ENCODE measurements around the gene NUAK2. TPM values are rescaled to one million over a fixed set of nuclear protein-coding genes. Genes with fewer than 3 reads are reported as not detected.
A peak's percentile ranks its signal among the peaks of the same experiment; 100 is the strongest.

The NUAK2 gene
- total RNA-seq, 6 donors from 2014 or later, result 8.5 to 14.7 (median 10.3) TPM

DNA sequence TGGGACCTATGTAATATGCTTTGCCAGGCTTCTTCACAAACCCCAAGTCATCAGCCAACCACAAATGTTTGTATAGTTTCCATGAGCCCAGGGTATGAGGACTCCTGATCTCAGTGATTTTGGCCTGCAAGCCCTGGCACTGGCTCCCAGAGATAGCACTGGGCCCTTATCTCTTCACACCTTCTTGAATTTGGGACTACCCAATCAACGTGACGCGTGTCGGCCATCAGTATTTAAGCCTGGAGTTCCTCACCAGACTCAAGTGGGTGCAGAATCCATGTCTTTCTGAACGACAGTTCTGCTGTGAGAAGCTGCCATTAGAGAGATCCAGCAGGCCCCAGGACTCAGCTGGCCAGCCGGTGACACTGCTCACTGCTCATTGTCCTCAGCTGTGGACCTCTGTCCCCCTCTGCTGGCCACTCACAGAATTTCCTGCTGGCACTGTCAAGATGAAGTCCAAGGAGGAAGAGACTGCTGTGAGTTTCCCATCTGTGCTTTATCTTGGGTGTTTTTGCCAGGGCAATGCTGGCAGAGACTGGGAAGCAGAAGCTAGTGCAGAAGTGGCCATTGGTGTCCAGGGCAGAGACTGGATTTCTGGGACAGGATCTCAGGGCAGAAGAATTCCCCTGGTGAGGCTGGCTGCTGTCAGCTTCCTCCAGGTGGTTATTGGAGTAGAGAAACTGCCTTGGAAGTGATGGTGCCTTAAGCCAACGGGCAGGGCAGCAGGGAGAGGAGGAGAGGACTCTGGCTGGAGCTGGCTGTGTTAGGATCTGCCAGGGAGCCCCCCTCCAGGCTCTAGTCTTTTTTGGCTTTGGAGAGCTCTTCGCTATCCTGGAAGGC lies 65.4 kb downstream of the NUAK2 start:
- Histone ChIP-seq H3K36me3 (no peaks in the 10 kb centered on the region), H3K9me3 (no peaks in the 10 kb centered on the region), H3K27ac (peak overlapping the region in 1 of 4 donors; percentile 45), H3K27me3 (no peaks in the 10 kb centered on the region), H3K4me3 (no peak overlapping the region), H3K4me1 (peaks cover 20 to 28% (median 27%) of the 10 kb centered on the region in 4 donors)
- ATAC-seq (ENCODE audit: low FRiP score in 2 of 2), result peak; percentile 93 to 95
- DNase-seq, result peak in 1 of 2 donors; percentile 91
- WGBS, 2 donors, result 33 to 34% methylated on average over 3 to 8 of the region's 8 CpGs
- TF ChIP-seq POLR2AphosphoS5 (IDR thresholded peaks at IDR 0.05), result peak in 1 of 2 donors; percentile 22
- TF ChIP-seq EP300 (IDR thresholded peaks at IDR 0.05), result no peak
- TF ChIP-seq, protein P1, sequence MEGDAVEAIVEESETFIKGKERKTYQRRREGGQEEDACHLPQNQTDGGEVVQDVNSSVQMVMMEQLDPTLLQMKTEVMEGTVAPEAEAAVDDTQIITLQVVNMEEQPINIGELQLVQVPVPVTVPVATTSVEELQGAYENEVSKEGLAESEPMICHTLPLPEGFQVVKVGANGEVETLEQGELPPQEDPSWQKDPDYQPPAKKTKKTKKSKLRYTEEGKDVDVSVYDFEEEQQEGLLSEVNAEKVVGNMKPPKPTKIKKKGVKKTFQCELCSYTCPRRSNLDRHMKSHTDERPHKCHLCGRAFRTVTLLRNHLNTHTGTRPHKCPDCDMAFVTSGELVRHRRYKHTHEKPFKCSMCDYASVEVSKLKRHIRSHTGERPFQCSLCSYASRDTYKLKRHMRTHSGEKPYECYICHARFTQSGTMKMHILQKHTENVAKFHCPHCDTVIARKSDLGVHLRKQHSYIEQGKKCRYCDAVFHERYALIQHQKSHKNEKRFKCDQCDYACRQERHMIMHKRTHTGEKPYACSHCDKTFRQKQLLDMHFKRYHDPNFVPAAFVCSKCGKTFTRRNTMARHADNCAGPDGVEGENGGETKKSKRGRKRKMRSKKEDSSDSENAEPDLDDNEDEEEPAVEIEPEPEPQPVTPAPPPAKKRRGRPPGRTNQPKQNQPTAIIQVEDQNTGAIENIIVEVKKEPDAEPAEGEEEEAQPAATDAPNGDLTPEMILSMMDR (IDR thresholded peaks at IDR 0.05), result peak; percentile 95 to 98 (median 96)

Small RNA genes lying within 50 kb of the gene (small RNA-seq; reads per million reads assigned to genes)
- 0 reads per million in 4 donors for gene SNRPGP10

Other genes with a start within 250 kb of the NUAK2 start
- gene TMEM81, start 237.3 kb downstream of the NUAK2 start, total RNA-seq, result 1 to 10 TPM; 1.2 to 7.2 (median 2.8) TPM
- gene RBBP5, start 199.8 kb downstream of the NUAK2 start, total RNA-seq, result 10 to 100 TPM in 4 of 6 donors, 1 to 10 TPM in 2; 7.3 to 19.3 (median 14.1) TPM
- 10 to 100 TPM in 3 of 6 donors, 1 to 10 TPM in 3; 8.4 to 15.7 (median 10.6) TPM for gene DSTYK, start 110.0 kb downstream of the NUAK2 start, total RNA-seq
- 1 to 10 TPM; 1.3 to 7.2 (median 3.8) TPM for gene TMCC2, start 93.8 kb downstream of the NUAK2 start, total RNA-seq
- gene KLHDC8A, start 35.2 kb upstream of the NUAK2 start, total RNA-seq, result 1 to 10 TPM in 1 of 6 donors, under 1 TPM in 2, not detected in 3; 0.34 to 1.7 (median 0.37) TPM
- gene LEMD1, start 100.3 kb upstream of the NUAK2 start, total RNA-seq, result 10 to 100 TPM in 1 of 6 donors, 1 to 10 TPM in 3, not detected in 2; 1.1 to 14.7 (median 1.7) TPM
- 1 to 10 TPM in 4 of 6 donors, under 1 TPM in 2; 0.40 to 4.2 (median 1.1) TPM for gene BLACAT1, start 134.3 kb upstream of the NUAK2 start, total RNA-seq
- gene CDK18, start 182.9 kb upstream of the NUAK2 start, total RNA-seq, result 100 to 1,000 TPM in 1 of 6 donors, 10 to 100 TPM in 5; 16.7 to 130 (median 30.4) TPM

Measured in upper lobe of left lung (tissue), 6 donors.